GM19438 (cell line): ENCODE results near the gene IDUA.

ENCODE experiments used
- ATAC-seq: cut with Tn5 transposase; IDR thresholded peaks from one replicate; pipeline ENCODE4 v1.9.1; 2021; ENCODE audit warnings: low read depth; ENCODE audit not compliant: unreplicated experiment

Gene IDUA

GRCh38 chr4:1027915-1028238, 41.0 kb downstream of the IDUA start:
- ATAC-seq = no peak

- ATAC-seq = no peak
These were observed 41.9 kb downstream of the IDUA start for GRCh38 chr4:1028574-1029220.

GRCh38 chr4:1029529-1029928, 42.7 kb downstream of the IDUA start:
- ATAC-seq = no peak

GRCh38 chr4:1030031-1030430, 43.2 kb downstream of the IDUA start:
- no peak for ATAC-seq

GRCh38 chr4:1030559-1030958, 43.7 kb downstream of the IDUA start:
- ATAC-seq = no peak

DNA sequence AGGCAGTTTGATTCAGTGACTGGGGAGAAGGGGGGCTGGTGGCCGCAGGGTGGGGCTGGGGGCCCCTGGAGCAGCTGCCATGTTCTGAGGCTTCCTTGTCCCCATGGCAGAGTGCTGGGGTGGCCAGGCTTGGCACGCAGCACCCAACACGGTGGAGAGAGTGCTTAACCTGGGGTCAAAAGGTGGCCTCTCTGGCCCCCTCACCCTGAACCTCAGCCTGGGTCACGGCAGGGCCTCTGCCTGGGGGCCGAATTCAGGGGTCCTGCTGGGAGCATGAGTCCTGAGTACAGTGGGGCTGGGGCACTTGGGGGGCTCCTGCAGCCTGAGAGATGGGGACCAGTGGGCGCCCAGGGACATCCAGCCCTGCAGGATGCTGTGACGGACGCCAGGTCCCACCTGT, 44.5 kb downstream of the IDUA start:
- no peak for ATAC-seq

GRCh38 chr4:1031956-1032795, 45.3 kb downstream of the IDUA start:
- ATAC-seq = no peak

- ATAC-seq = no peak
These were observed 46.0 kb downstream of the IDUA start for GRCh38 chr4:1032861-1033260.

DNA sequence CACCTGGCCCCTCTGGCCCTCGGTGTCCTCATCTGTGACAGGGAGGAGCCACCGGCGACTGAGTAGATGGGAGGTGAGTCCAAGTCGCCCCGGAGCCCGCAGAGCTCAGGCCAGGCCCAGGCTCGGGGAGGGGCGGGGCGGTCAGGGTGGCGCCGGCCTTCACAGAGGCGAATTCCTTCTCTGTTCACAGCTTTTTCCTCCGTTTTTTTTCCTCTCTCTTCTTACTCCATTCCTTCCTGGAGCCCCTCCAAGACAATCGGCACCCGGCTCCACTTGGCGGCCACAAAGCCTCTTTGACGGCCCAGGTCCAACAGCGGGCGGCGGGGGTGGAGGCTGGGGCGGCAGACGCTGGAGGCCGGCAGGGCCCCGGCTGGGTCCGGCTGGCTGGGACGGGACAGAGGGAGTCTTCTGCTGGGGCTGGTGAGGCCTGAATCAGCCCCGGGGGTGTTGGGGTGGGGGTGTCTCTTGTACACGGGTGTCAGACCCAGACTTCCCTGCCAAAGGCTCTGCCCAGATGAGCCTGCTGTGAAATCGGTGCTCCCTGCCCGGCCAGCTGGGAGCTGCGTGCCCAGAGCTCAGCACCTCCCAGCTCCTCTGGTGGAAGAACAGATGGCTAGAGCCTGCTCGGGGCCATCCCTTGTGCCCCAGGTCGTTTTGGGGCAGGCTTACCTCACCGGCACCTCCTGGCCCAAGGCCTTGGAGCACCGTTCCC, 47.2 kb downstream of the IDUA start:
- ATAC-seq = no peak

DNA sequence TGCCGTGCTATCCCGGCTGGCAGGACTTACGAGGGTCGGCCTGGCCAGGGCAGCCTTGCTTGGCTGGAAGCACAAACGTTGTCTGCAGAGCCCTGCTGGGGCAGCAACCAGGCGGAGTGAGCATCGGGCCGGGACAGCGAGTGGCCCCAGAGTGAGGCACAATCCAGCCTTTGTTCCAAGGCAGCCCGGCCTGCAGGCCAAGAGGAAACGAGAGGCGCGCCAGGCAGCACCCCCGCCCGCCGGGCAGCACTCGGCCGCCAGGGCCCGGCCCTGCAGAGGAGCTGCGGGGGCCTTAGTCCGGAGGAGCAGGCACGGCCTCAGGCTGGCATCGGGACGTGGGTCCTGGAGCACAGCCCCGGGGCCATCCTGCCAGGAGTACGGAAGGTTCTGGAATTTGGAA, 48.7 kb downstream of the IDUA start:
- ATAC-seq = no peak

DNA sequence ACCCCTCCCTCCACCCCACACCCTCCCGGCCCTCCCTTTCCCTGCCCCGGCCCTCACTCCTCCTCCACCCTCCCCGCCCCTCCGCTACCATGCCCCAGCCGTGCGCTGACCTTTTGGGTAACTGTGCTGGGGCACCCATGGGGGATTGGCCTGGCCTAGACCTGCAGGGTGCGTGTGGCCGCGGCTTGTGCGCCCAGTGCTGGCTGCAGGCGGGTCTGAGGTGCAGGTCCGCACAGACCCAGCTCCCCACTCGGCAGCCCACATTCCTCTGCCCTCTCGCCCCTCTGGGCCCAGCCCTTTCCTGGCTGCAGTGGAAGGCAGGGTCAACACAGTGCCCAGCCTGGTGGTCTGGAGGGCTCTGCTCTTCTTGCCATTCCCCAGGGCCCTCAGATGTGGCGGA, 49.3 kb downstream of the IDUA start:
- no peak for ATAC-seq

DNA sequence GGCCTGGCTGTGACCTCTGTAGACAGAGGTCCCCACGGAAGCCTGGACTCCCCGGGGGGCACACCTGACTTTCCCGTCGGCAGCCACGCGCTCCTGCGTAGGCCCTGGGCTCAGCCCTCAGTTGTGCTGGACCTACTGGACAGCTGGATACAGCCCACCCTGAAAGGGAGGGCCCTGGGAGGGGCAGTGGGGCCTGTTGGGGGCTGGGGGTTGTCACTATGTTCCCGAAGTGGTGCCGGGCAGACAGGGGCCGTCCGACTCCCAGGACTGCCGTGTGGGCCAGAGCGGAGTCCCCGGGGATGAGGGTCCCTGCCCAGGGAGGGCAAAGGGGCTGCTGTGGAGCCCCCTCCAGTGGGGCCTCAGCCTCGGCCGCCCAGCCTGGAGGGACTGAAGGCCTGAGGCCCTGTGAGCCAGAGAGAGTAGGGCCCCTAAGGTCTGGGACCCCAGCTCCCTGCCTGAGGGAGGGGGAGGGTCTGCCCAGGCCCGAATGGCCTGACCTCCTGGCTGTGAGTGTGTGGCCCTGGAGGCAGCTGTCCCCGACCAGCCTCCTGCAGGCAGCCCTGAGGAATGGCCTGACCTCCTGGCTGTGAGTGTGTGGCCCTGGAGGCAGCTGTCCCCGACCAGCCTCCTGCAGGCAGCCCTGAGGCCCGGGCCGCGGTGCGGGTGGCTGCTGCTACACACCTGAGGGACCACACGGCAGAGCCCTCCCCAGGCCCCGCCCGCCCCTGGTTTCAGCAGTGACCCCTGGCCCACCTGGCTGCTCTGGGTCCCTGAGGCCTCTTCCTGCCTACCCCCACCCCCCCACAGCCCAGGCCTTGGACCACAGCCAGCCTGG, 50.3 kb downstream of the IDUA start:
- no peak for ATAC-seq

- ATAC-seq = no peak
These were observed 52.2 kb downstream of the IDUA start for GRCh38 chr4:1038948-1039492.

GRCh38 chr4:1039493-1040343, 52.9 kb downstream of the IDUA start:
- no peak for ATAC-seq

- no peak for ATAC-seq
These were observed 53.7 kb downstream of the IDUA start for GRCh38 chr4:1040344-1041146.

DNA sequence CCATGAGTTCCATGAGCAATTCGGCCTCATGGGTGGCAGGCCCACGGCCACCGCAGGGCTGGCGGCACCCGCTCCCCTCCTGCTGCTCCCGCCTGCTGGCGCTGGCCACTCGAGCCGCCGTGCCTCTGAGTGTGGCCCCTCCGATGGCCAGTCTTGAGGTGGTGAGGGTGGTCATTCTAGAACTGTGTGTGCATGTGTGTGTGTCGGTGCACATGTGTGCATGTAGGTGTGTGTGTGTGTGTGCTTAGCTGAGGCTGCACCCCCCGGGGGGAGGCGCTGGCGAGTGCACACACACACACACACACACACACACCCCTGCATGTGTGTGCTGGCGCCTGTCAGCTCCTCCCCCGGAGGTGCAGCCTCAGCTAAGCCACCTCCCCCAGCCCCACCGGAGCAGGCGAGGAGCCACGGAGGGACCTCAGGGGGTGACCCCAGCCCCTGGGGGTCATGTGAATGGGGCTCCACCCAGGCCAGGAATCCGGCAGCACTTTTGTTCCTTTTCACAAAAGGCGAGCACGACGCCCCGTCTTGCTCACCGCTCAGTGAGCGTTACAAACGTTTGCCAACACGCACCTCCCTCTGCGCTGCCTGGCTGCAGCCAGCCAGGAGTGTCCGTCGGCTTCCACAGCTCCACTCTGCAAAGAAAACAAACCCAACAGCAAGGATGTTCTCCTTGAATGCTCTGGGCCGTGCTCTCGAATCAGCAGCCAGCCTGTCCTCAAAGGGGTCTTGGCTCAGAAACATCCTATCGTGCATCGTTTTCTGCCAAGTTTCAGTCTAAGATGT, 54.5 kb downstream of the IDUA start:
- no peak for ATAC-seq

DNA sequence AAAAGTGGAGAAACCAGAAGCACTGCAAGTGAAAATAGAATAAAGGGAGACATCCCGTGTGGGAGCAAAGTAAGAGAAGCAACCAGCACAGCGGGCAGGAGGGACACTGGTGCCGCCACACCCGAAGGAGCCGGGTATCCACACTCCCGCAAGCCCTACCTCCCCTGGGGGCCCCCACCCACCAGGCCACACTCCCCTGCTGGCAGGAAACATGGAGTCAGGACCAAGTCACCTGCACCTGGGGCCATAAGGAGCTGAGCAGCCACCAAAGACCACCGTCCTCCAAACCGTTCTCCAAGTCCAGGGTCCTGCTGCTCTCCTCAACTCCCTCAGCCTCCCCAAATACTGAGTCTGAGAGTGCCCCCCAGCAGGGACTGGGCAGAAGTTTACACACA, 55.1 kb downstream of the IDUA start:
- ATAC-seq = no peak
